GM12891 (cell line): ENCODE measurements around the gene PYROXD2.

Experiments
- DNase-seq: peaks from one replicate; pipeline ENCODE4 v3.0.0; 2011; ENCODE audit warnings: low spot score; ENCODE audit not compliant: insufficient read length
- FAIRE-seq: peaks from 2 replicates; lab custom pipeline; 2011; peaks lifted over from hg19 to GRCh38; lab: Jason Lieb, UNC
- PAX5 ChIP-seq: IDR thresholded peaks from 2 replicates; pipeline ENCODE4 v1.6.1; 2011; ENCODE audit warnings: low read length, moderate library complexity, mild to moderate bottlenecking; ENCODE audit not compliant: insufficient read depth, severe bottlenecking
- POLR2A ChIP-seq: IDR thresholded peaks from 2 replicates; pipeline ENCODE4 v1.6.1; 2011; ENCODE audit warnings: low read depth, low read length, control low read depth
- POLR2AphosphoS5 ChIP-seq: IDR thresholded peaks from 2 replicates; pipeline ENCODE4 v1.6.1; 2011; ENCODE audit warnings: low read depth, low read length, control low read depth
- POU2F2 ChIP-seq: IDR thresholded peaks from 2 replicates; pipeline ENCODE4 v1.6.1; 2011; ENCODE audit warnings: low read depth, mild to moderate bottlenecking, control low read depth, low read length, moderate library complexity
- SPI1 ChIP-seq: IDR thresholded peaks from 2 replicates; pipeline ENCODE4 v1.6.1; 2011; ENCODE audit warnings: low read depth, low read length, control low read depth
- TAF1 ChIP-seq: IDR thresholded peaks from 2 replicates; pipeline ENCODE4 v1.6.1; 2011; ENCODE audit warnings: low read depth, low read length, control low read depth

PYROXD2 gene

DNA sequence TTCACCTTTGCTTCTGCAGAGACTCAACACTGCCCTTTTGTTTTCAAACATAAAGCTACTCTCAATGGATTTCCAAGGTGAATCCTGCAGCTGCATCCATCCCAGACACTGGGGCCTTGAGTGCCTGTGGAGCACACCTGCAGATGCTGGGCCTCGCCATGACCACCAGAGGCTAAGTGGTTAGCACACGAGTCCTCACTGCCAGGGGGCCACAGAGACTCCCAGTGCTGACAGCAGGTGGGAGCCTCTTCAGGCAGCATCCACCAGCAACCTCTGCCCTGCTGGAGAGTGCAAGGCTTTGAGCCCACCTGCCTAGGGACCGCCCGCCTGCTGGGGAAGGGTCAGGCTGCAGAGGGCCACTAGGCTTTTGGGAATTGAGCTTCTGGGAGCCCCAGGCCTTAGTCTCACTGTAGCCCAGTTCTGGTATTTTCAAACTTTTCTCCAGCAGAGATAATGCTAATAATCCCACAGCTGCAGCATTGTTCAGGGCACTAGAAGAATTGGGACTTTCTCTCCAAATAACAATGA lies 41.1 kb upstream of the PYROXD2 start:
- no peak for DNase-seq
- FAIRE-seq = no peak
- TF ChIP-seq SPI1 (no peak), PAX5 (no peak), POU2F2 (no peak), POLR2AphosphoS5 (no peak), POLR2A (no peak), TAF1 (no peak)

DNA sequence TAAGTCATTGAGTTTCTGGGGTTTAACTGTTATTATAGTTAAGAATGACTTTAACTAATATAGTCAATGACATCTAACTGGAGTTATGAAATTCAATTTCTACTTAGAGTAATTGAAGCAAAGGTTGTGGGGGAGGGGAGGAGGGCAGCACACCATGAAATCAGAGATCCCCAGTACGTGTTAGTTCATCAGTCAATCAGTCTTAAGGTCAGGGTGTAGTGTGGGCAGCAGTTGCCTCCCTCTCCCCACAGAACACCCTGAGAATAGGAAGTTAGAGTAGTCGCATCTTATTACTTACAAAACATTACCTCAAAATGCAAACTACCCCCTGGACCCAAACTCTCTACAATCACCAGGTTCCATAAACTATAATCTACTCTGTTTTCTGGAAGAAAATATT lies 38.7 kb upstream of the PYROXD2 start:
- FAIRE-seq = no peak
- DNase-seq = no peak
- TF ChIP-seq SPI1 (no peak), POLR2A (no peak)

DNA sequence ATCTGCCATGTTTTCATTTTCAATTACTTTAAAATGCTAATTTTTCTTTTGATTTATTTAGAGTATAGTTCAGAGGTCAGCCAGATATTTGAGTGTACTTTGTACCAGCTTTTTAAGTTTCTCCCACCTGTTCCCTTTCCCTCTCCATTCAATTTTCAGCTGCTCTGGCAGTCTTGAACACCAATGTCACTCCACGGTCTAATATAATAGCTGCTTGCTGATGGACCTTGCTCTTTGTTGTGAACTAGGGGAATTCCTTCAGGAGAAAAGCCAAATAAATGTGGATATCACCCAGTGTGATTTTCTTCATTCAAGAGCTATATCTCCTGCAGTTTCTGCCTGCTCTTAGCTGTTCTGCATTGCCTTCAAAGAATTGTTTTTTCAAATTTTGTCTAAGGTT lies 35.6 kb upstream of the PYROXD2 start:
- TF ChIP-seq POU2F2 (no peak), POLR2AphosphoS5 (no peak)
- no peak for FAIRE-seq
- DNase-seq = no peak

DNA sequence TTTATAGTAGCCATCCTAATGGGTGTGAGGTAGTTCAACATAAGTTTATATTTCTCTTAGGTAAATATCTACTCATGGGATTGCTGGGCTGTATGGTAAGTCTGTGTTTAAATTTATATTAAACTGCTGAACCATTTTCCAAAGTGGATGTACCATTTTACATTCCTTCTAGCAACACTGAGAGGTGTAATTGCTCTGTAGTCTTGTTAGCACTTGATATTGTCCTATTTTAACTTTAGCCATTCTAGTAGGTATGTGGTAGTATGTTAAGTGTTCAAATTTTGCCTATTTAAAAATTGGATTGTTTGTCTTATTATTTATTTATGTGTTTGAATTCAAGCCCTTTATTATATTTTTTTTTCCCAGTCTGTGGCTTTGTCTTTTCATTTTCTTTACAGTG lies 34.3 kb upstream of the PYROXD2 start:
- TF ChIP-seq POLR2A (no peak), SPI1 (no peak), POLR2AphosphoS5 (no peak), TAF1 (no peak), PAX5 (no peak), POU2F2 (no peak)
- FAIRE-seq (no peak), DNase-seq (no peak)

DNA sequence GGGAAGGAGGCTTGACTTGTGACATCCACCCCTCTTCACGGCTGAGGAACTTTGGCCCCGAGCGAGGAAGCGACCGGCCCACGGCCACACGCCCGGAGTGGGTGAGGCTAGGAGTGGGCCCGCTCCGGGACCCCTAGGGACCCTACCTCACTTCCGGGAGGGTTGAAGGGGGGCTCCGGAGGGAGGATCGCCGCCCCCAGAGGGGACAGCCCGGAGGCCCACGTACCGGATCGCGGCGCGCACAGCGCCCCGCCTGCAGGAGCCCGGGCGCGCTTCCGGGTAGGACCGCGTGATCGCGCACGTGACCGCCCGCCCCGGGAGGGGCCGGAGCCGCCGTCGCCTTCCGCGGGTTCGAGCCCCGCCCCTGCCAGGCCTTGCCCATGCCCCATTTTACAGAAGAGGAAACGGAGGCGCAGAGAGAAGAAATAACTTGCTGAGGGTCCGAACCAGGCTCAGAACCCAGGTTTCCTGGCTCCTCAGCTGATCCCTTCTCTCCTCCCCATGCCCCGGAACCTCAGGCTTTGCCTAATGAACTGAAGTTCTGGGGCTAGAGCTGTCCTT lies 31.8 kb upstream of the PYROXD2 start, which contains the start of gene HPS1:
Gene HPS1 (minus strand): TSS at position 275 of the 561 bp plus-strand sequence. CDS start 3,695 bp downstream, outside the sequence.
- FAIRE-seq = peak; percentile 93
- TF ChIP-seq TAF1 (peak; percentile 60), PAX5 (peak; percentile 70), POLR2AphosphoS5 (peak; percentile 83; the same call in 1 of the 2 replicates), POU2F2 (no peak; the same call in 1 of the 2 replicates), POLR2A (peak; percentile 79), SPI1 (peak; percentile 12; the same call in 1 of the 2 replicates)
- DNase-seq = peak; percentile 91

DNA sequence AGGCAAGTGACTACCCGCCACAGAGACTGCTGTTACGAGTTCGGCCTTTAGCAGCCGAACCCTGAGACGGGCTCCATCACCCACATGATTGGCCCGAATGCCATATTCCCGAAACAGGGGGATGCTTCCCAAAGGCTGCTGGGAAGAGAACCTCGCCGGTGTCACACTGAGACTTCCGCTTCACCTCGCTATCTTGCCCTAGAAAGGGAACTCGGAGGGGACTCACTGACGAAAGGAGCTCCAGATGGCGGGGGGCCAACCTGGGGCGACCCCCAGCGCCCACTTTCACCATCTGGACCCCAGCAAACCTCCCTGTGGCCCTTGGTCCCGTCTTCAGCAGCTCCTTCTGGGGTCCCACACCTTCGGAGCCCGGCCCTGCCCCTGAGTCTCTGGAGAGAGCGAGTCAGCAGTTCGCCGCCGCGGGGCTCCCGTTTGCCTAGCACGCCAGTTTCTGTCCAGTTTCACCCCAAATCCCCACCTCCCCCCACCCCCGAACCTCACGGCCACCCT lies 31.2 kb upstream of the PYROXD2 start:
- FAIRE-seq (no peak), DNase-seq (no peak)
- TF ChIP-seq PAX5 = no peak
- TF ChIP-seq POLR2A = no peak
- TF ChIP-seq POU2F2 = 0 out of 2 replicates have a peak, but pooled peaks have one; percentile 19
- no peak for TF ChIP-seq POLR2AphosphoS5
- TF ChIP-seq TAF1 = no peak
- TF ChIP-seq SPI1 = peak; percentile 43

DNA sequence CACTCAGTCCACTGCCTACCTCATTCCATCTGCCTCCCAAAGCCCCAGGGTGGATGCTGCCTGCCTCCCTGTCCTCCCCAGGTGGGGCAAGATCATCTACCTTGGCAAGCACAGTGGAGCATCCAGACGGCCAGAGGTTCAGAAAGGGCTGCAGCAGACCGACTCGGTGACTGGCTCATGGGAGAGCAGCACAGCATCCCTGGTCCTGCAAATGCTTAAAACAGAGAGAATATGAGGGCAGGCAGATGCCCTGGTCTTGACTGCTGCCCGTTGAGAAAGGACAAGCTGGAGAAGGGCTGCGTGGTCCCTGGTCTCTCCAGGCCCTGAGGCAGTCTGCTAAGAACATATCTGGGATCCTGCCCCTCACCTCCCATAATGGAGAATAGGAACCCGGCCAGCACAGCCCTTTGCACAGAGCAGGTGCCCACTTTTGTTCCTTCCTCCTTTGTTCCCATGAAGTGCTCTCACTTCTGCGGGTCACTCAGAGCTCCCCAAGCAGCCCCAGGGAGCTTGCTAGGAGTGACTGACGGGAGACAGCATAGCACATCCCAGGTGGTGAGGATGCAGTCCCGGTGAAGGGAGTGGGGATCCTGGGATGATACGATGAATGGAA lies 30.3 kb upstream of the PYROXD2 start:
- no peak for DNase-seq
- FAIRE-seq = no peak
- TF ChIP-seq POLR2A = no peak
- no peak for TF ChIP-seq POLR2AphosphoS5
- no peak for TF ChIP-seq PAX5
- no peak for TF ChIP-seq SPI1
- TF ChIP-seq POU2F2 = no peak
- no peak for TF ChIP-seq TAF1

DNA sequence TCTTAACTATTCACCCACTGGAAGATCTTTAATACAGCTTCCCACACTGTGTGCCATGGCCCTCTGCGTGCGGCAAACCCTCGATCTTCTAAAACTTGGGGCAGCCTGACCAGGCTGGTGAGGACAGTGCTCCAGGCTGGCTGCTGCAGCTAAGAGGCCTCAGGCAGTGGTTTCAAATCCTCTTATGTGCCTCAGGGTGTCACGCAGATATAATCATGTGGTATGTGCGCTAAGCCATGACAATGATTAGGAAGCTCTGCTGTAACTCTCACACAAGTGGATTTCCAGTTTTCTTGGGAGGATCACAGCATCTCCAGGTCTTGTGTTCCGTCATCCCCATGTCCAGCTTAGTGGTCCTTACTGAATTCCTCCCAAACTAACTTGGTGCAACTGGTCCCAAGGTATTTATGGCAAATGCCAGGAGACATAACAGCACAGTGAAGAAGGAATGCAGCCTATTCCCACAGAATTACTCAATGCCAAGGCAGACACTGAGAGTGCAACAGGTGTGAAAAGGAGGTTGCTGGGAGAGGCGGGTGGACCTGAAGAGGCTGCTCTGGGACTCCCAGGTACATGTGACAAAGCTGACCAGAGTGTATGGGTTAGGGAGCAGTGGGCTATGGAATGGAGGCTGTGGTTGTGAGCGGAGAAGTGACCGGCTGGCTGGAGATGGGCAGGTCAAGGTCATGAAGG lies 29.5 kb upstream of the PYROXD2 start:
- FAIRE-seq (peak; percentile 38), DNase-seq (no peak)
- TF ChIP-seq SPI1 (peak; percentile 89), POU2F2 (no peak)

DNA sequence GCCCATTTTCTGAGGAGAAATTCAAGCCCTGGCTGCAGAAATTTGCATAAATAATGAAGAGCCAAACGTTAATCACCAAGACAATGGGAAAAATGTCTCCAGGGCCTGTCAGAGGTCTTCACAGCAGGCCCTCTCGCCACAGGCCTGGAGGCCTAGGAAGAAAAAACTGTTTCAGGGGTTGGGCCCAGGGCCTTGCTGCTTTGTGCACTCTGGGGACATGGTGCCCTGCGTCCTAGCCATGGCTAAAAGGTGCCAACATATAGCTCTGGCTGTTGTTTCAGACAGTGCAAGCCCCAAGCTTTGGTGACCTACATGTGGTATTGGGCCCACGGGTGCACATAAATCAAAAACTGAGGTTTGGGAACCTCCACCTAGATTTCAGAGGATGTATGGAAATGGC lies 23.7 kb upstream of the PYROXD2 start:
- no peak for DNase-seq
- no peak for FAIRE-seq
- TF ChIP-seq POU2F2 = no peak
- TF ChIP-seq SPI1 = no peak
- TF ChIP-seq POLR2AphosphoS5 = no peak
- no peak for TF ChIP-seq PAX5
- TF ChIP-seq POLR2A = no peak
- TF ChIP-seq TAF1 = no peak

DNA sequence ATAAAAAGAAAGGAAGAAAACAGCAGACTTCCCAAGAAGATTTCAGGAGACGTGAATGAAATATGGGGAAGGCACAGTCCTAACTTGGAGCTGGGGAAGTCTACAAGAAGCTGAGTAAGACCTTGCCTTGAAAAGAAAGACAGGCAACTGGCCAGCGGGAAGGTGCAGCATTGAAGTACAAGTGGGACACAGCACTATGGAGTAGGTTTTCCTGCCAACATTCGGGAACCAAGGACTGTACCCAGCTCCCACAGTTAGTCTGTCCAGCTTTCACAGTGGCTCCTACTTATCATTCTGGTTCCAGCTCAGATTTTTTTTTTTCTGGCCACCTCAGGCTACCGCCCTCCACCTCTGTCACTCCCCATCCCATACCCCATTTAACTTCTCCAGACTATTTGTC lies 21.7 kb upstream of the PYROXD2 start:
- TF ChIP-seq PAX5 (no peak), POLR2A (no peak), POU2F2 (no peak), SPI1 (no peak)
- FAIRE-seq (no peak), DNase-seq (no peak)
